ENCODE data around the gene MRE11. TPM values are rescaled to one million over a fixed set of nuclear protein-coding genes. Genes with fewer than 3 reads are reported as not detected.

The MRE11 gene
- total RNA-seq, 1 donor from 2014 or later: 17.1 TPM

GRCh38 chr11:94402355-94402754, 91.3 kb downstream of the MRE11 start:
- Mint-ChIP-seq H3K27ac (ENCODE audit: unreplicated experiment) (no peak overlapping the region), H3K4me3 (ENCODE audit: unreplicated experiment) (no peak overlapping the region)

GRCh38 chr11:94401773-94402265, 91.8 kb downstream of the MRE11 start:
- Mint-ChIP-seq H3K4me3 (ENCODE audit: unreplicated experiment) (peak overlapping the region; percentile 21), H3K9me3 (ENCODE audit: unreplicated experiment) (no peaks in the 10 kb centered on the region), H3K27ac (ENCODE audit: unreplicated experiment) (no peak overlapping the region), H3K36me3 (ENCODE audit: low read depth, unreplicated experiment) (peaks cover 7% of the 10 kb centered on the region), H3K4me1 (ENCODE audit: unreplicated experiment) (peaks cover 22% of the 10 kb centered on the region), H3K27me3 (ENCODE audit: unreplicated experiment) (peaks cover 18% of the 10 kb centered on the region)
- DNase-seq (ENCODE audit: low spot score): no peak
- no peak for TF ChIP-seq CTCF (IDR thresholded peaks at IDR 0.05; ENCODE audit: unreplicated experiment)

More at GRCh38 chr11:94402355-94402754, 91.3 kb downstream of the MRE11 start:
- H3K4me1 Mint-ChIP-seq (ENCODE audit: unreplicated experiment): peaks cover 22% of the 10 kb centered on the region
- peaks cover 10% of the 10 kb centered on the region for H3K36me3 Mint-ChIP-seq (ENCODE audit: low read depth, unreplicated experiment)
- no peak for DNase-seq (ENCODE audit: low spot score)
- peaks cover 18% of the 10 kb centered on the region for H3K27me3 Mint-ChIP-seq (ENCODE audit: unreplicated experiment)
- H3K9me3 Mint-ChIP-seq (ENCODE audit: unreplicated experiment): no peaks in the 10 kb centered on the region
- TF ChIP-seq CTCF (IDR thresholded peaks at IDR 0.05; ENCODE audit: unreplicated experiment): no peak

- H3K9me3 Mint-ChIP-seq (ENCODE audit: unreplicated experiment): no peaks in the 10 kb centered on the region
- peaks cover 22% of the 10 kb centered on the region for H3K4me1 Mint-ChIP-seq (ENCODE audit: unreplicated experiment)
- DNase-seq (ENCODE audit: low spot score): peak; percentile 34
- peaks cover 7% of the 10 kb centered on the region for H3K36me3 Mint-ChIP-seq (ENCODE audit: low read depth, unreplicated experiment)
- peak within 1 kb of the TSS; percentile 87 for H3K4me3 Mint-ChIP-seq (ENCODE audit: unreplicated experiment)
- H3K27ac Mint-ChIP-seq (ENCODE audit: unreplicated experiment): peak within 1 kb of the TSS; percentile 34
- no peak for TF ChIP-seq CTCF (IDR thresholded peaks at IDR 0.05; ENCODE audit: unreplicated experiment)
- peaks cover 18% of the 10 kb centered on the region for H3K27me3 Mint-ChIP-seq (ENCODE audit: unreplicated experiment)
Observed at GRCh38 chr11:94400839-94401772, 92.5 kb downstream of the MRE11 start, which contains the start of gene GPR83. TSS of gene GPR83 (minus strand) at chr11:94401419. CDS start at chr11:94401247, 172 bp downstream.

- Mint-ChIP-seq H3K36me3 (ENCODE audit: low read depth, unreplicated experiment) (peaks cover 7% of the 10 kb centered on the region), H3K4me3 (ENCODE audit: unreplicated experiment) (peak overlapping the region; percentile 87), H3K27ac (ENCODE audit: unreplicated experiment) (no peak overlapping the region), H3K4me1 (ENCODE audit: unreplicated experiment) (peaks cover 22% of the 10 kb centered on the region), H3K9me3 (ENCODE audit: unreplicated experiment) (no peaks in the 10 kb centered on the region), H3K27me3 (ENCODE audit: unreplicated experiment) (peaks cover 18% of the 10 kb centered on the region)
- no peak for DNase-seq (ENCODE audit: low spot score)
- TF ChIP-seq CTCF (IDR thresholded peaks at IDR 0.05; ENCODE audit: unreplicated experiment): no peak
Observed at GRCh38 chr11:94400457-94400838, 93.2 kb downstream of the MRE11 start.

GRCh38 chr11:94400050-94400449, 93.6 kb downstream of the MRE11 start:
- DNase-seq (ENCODE audit: low spot score): no peak
- no peak overlapping the region for H3K27ac Mint-ChIP-seq (ENCODE audit: unreplicated experiment)
- TF ChIP-seq CTCF (IDR thresholded peaks at IDR 0.05; ENCODE audit: unreplicated experiment): no peak
- peaks cover 18% of the 10 kb centered on the region for H3K27me3 Mint-ChIP-seq (ENCODE audit: unreplicated experiment)
- H3K4me3 Mint-ChIP-seq (ENCODE audit: unreplicated experiment): peak overlapping the region; percentile 87
- peaks cover 22% of the 10 kb centered on the region for H3K4me1 Mint-ChIP-seq (ENCODE audit: unreplicated experiment)
- peaks cover 7% of the 10 kb centered on the region for H3K36me3 Mint-ChIP-seq (ENCODE audit: low read depth, unreplicated experiment)
- no peaks in the 10 kb centered on the region for H3K9me3 Mint-ChIP-seq (ENCODE audit: unreplicated experiment)

Measured in endothelial cell (in vitro differentiated cells).